GM18526 (cell line): ENCODE results near the gene MTMR2.

Source experiments
- POLR2A ChIP-seq: IDR thresholded peaks from 3 replicates; pipeline ENCODE4 v1.6.1; 2011; ENCODE audit not compliant: insufficient read length; ENCODE audit errors: extremely low read depth

MTMR2 gene

DNA sequence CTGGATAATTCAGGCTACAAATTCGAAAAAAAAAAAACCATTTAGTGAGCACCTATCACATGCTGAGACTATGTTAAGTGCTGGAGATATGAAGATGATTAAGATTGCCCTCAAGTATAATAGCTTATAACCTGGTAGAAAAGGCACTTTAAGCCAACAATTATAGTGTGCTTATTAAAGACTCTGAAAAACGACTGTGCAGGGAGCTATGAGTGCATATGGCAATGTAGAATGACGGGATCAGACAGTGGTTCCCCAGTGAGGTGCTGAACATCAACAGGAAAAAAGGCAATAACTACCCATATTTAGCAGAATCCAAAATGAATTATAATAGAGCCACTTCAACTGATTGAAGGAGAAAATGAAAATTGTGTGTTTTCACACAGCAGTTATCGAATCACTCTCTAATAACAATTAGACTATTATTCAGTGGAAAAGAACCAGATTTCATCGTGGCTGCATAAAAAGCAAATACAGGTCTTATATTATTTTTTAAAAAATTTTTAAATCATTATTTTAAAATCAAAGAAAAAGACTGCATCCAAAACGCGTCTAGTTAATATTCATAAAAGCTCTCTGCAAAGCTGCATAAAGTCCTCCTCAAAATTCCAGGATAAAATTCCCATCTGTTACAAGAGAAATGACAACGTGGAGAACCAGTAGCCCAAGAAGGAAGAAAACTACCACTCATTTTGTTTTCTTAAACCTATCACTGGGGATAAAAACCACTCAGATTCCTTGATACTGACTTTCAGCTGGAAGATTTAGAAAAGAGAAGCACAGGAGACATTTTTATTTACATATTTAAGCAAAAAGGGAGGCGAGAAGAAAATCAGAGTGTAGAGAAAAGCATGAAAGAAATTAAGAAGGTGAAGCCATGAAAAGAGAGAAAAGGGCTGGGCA, 1.1 kb downstream of the MTMR2 start:
- no peak for TF ChIP-seq POLR2A

DNA sequence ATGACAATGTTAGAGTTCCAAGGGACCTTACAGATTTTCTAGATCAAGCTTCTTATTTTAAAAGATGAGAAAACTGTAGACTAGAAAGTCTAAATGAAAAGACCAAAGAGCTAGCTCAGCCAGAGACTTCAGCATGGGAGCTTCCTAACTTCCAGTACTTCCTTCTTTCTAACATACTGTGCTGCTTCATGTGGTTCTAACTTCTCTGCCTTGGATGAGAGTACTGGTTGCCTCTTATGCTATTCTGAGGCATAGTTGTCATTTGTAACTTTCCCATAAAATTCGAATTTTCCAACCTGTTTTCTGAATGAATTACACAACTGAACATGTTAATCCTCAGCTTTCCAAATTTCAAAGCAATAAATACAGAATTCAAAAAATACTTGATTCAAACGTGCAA, 1.8 kb downstream of the MTMR2 start:
- no peak for TF ChIP-seq POLR2A

DNA sequence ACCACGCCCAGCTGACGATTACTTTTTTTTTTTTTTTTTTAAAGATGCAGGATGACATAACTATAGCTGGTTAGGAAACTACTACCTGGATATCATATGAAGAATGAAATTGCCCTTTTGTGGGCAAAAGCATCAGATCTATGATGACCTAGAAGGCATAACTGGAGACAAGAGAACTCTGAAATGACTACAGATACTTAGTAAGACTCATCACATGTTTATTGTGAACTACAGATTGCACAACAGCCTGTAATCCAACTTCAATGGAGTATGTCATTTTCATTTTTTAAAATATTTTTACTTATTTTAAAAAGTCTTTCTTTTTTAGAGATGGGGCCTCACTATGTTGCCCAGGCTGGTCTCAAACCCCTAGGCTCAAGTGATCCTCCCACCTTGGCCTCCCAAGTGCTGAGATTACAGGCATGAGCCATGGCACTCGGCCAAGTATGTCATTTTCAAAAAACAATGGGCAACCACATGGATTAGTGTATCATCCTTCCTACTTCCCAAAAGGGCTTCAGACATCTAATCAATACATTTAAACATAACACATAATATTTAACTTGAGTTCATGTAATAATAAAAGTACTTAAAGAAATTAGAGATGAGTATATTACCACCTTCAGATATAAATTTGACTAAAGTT, 3.3 kb downstream of the MTMR2 start:
- no peak for TF ChIP-seq POLR2A

DNA sequence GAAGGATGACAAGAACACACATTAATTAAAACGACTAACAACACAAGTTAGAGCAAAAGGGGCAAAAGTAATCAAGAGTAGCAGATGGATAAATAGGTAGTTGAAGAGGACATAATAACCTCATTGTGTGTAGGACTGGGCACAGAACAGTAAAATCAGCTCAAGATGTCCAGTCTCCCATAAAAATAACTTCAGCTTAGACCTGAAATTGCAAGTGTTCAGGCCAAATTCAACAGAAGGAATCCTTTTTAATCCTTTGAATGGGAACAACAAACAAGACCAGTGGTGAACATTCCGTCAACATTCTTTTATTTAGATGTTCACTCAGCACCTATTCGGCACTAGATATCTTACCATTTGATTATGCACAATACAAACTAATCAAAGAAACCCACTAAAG, 4.4 kb downstream of the MTMR2 start:
- TF ChIP-seq POLR2A, result no peak

DNA sequence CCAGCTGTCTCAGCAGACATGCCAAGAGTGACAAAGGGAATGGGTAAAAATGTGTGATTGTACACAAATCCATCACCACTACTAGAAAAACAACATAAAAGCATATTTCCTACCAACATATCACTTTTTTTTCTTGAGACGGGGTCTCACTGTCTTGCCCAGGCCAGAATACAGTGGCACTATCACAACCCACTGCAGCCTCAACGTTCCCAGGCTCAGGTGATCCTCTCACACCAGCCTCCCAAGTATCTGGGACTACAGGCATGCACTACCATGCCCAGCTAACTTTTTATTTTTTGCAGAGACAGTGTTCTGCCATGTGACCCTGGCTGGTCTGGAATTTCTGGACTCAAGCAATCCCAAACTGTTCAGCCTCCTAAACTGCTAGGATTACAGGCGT, 5.2 kb downstream of the MTMR2 start:
- TF ChIP-seq POLR2A, result no peak

DNA sequence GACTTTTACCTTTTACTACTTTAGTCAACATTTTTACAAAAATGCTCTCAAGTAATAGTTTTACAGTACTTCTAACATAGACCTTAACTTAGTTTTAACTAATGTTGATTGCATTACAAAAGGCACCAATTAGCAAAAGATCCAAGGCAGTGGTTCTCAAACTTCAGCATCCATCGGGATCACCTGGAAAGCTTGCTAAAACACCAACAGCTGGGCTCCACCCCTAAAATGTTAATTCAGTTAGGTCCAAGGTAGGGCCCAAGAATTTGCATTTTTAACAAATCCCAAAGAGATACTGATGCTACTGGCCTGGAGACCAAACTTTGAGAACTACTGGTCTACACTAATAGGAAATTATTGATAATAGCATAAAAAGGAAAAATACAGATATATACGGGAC, 5.9 kb downstream of the MTMR2 start:
- TF ChIP-seq POLR2A, result no peak

DNA sequence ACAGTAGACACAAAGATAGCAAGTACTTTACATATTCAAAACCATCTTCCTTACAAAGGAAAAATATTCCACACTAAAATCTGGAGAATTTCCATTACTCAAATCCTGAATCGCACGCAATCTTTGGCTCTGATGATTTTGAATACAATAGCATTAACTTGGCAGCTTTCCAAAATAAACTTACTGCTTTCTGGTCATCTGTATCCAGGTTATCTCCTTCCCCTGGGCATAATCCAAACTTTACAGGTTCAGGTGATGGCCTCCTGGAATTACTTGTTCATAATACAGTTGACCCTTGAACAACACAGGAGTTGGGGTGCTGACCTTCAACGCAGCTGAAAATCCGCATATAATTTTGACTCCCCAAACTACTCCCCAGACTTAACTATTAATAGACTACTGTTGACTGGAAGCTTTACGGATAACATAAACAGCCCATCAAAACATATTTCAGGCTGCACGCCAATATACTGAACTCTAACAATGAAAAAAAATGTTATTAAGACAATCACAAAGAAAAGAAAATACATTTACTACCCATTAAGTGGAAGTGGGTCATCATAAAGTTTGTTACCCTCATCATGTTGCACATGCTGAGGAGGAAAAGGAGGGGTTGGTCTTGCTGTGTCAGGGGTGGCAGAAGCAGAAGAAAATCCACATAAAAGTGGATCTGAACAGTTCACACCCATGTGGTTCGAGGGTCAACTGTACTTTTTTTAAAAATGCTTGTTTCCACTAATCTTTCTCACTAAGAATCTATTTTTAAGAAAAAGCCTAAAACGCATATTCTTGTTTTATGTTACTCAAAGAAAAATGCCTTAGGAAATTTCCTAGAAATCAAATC, 6.5 kb downstream of the MTMR2 start:
- no peak for TF ChIP-seq POLR2A

DNA sequence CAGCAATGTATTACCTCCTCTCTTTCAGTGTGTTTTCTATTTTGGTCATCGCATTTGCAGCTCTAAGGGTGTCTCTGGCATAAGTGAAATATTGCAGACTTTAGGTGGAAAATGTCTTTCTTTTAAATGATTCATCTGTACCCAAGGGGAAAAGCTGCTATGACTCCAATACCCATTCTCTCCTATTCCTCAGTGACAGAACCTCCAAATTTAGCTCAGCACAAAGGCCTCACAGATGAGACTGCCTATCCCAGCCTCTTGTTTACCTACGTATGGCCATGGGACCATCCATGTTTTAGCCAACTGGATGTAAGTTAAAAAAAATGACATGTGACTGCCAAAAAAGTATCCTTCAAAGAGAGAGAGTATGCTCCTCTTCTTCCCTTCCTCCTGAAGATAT, 7.9 kb downstream of the MTMR2 start:
- no peak for TF ChIP-seq POLR2A

DNA sequence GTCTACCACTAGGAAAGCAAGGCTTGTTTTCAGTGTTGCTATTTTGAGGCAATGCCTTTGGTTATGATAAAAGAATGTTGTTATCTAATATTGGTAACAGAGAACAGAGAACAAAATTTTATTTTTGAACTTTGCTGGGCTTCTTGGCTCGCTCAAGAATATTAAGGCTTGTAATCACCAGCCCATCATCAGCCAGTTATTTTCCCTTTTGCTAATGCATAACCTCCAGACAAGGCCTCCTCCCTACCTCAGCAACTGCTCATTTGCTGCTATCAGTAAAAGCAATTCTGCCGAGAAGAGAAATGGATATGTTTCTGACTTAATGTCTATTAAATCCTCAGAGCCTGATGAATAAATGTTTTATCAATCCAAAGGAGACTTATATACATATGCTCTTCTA, 8.9 kb downstream of the MTMR2 start:
- TF ChIP-seq POLR2A, result no peak

DNA sequence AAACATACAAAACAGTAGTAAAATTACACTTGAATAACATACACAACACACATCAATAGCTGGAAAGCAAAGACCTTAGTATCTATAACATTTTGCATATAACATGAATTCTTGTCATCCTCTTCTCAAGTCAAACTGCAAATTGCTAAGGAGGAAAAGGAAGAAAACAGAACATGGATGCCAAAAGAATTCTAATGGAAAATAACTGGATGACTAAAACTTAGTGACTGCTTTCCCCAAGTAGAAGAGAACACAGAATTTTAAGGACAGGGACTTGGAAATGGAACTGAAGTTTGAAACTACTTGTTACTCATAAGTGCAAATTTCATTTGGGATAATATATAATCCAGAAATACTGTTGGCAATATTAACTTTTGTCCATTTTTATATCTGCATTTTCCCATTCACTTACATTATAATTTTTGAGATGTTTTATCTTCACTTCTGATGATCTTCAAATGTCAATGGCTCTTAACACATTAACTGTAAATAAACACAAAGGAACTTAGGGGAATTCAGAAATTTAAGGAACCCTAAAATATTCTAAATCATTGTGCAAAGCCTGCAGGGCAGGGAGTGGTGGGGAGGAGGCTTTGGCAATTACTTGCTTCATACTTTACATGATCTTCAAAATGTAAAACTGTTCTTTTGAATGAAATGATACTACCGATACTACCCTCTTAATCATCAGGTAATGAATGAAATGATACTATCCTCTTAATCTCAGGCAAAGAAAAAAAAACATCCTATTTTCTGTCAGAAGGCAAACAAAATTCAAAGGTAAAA, 9.9 kb downstream of the MTMR2 start:
- TF ChIP-seq POLR2A, result no peak

DNA sequence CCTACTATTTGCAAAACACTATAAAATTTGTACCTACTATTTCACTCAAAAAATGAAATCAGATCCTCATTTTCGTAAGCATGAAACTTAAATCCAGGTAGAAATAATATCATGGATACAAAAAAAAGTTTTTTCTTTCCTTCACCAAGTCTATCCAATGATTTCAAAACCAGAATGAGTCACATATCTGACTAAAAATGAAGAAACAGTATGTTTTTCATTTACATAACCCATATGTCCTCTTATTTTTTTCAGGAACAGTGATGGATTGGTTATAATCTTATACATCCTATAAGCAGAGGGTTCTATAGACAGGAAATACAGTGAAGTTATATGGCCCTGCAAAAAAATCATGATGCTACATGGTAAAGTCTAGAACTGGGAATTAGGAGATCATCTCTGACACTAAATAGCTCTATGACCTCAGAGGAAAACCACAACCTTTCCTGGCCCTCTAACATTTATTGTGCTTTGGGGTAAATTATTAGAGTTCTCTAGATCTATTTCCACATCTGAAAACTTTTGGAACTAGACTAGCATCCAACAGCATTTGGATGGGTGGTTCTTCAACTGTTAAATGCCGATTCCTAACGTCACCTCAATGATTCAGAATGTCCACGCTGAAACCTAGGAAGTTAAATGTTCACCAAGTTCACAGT, 10.9 kb downstream of the MTMR2 start:
- TF ChIP-seq POLR2A, result no peak

DNA sequence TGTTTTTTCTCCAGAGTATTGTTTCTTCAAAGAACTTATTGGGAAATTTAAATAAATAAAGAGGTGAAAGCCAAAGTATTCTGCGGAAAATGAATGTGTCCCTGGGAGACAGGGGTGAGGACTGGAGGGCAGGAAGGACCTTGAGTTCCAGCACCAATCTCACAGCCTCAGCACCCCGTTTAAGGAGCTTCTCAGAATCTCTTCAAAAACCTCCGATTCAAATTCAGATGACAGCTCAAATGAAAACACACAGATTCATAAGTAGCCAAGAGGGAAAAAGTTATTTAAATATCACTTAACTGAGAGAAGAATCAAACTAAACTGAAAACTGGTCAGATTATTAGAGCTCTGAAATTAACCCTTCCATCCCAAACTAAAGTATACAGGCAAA, 12.5 kb downstream of the MTMR2 start:
- no peak for TF ChIP-seq POLR2A

DNA sequence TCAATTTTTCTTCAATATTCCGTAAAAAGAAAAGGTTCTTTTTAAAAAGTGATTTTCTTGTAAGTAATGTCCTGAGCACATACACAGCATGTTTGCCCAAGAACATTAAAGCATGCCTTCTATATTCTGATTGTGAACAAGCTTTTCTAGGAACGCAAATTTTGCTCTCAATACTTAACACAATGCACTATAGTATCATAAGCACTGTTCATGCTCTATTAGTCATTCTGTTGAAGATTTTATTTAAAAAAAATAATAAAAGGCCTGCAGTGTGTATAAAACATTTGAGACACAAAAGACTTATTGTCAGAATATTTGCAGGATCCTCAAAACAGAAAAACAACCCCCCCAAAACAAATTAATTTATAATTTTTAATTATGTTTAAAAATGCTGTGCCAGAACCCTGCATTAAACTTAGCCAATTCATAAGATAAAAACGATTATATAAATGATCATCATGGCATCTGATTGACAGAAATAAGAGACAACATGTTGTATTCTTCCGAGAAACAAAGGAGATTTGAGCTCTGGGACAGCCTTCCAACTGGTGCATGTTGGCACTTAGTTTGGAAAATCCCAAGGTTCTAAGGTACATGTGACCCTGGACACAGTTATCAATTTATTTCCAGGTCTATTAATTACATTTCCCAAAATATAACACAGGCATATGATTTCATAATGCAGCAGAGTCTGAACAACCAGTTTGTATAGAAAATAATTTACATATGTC, 13.1 kb downstream of the MTMR2 start:
- TF ChIP-seq POLR2A, result no peak

DNA sequence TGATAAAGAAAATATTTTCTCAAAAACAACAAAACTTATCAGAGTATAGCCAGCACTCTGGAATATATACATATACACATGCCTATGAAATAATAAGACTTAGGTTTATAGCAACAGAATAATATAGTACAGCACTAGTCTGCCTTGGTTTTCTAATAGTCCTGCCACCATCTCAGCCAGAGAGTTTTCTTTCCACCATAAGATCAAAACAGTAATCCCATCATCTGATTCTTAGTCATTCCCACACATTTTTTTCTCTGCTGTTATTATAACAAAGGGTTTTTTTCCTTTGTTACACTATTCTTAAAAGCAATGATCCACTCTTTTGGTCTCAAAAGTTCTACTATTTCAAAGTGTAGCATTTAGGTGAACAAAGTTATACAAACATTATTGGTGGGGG, 15.1 kb downstream of the MTMR2 start:
- no peak for TF ChIP-seq POLR2A
